Effector memory CD8-positive, alpha-beta T cell (primary cell): ENCODE data around the gene TMEM37.

ENCODE experiments used
- ATAC-seq: fragments of 150-1000 bp; cut with Tn5 transposase; replicated peaks from 2 replicates; pipeline ENCODE4 v1.10.0; 2021; ENCODE audit warnings: mild to moderate bottlenecking, moderate library complexity
- DNase-seq, 3 experiments: peaks; one replicate each; pipeline ENCODE4 v3.0.0; 2021
- H3K27ac Mint-ChIP-seq, 2 donors: one replicate each; pipeline ENCODE4 v1.8.0; 2022; ENCODE audit warnings: mild to moderate bottlenecking in 2 of 2, mixed read lengths in 2 of 2, moderate library complexity in 2 of 2
- H3K27me3 Mint-ChIP-seq, 2 donors: one replicate each; pipeline ENCODE4 v1.8.0; 2022; ENCODE audit warnings: mixed read lengths in 2 of 2
- H3K36me3 Mint-ChIP-seq: one replicate; pipeline ENCODE4 v1.8.0; 2022; ENCODE audit warnings: mild to moderate bottlenecking, moderate library complexity, mixed read lengths; ENCODE audit not compliant: insufficient read depth
- H3K4me1 Mint-ChIP-seq, 2 donors: one replicate each; pipeline ENCODE4 v1.8.0; 2022; ENCODE audit warnings: low read depth in 2 of 2, mixed read lengths in 2 of 2
- H3K4me3 Mint-ChIP-seq, 2 donors: one replicate each; pipeline ENCODE4 v1.8.0; 2022; ENCODE audit warnings: mild to moderate bottlenecking in 2 of 2, mixed read lengths in 2 of 2, moderate library complexity in 2 of 2
- H3K9me3 Mint-ChIP-seq, 2 donors: one replicate each; pipeline ENCODE4 v1.8.0; 2022; ENCODE audit warnings: mixed read lengths in 2 of 2

TMEM37 gene

DNA sequence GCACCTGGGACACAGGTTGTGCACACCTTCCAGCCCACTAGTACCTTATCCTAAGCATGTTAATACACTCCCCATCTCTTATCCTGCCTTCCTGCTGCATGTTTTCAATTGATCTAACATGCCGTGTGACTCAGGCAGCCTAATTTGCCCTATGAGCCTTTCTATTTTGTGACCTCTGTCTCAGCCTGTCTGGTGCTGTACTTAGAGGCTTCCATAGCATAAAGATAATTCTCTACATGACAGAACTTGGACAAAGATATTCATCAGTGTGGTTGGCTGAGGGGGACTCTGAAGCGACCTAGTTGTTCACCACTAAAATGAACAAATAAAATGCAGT is 8.6 kb upstream of the TMEM37 start:
- no peak for DNase-seq
- Mint-ChIP-seq H3K4me3 (no peak overlapping the region), H3K4me1 (no peaks in the 10 kb centered on the region), H3K27me3 (peaks cover 65 to 86% of the 10 kb centered on the region in 2 donors), H3K27ac (no peak overlapping the region), H3K36me3 (no peaks in the 10 kb centered on the region), H3K9me3 (no peaks in the 10 kb centered on the region)
- no peak for ATAC-seq

GRCh38 chr2:119423811-119424210 is 7.8 kb upstream of the TMEM37 start:
- H3K27me3 Mint-ChIP-seq, result peaks cover 67 to 90% of the 10 kb centered on the region in 2 donors
- H3K36me3 Mint-ChIP-seq, result no peaks in the 10 kb centered on the region
- no peaks in the 10 kb centered on the region for H3K4me1 Mint-ChIP-seq
- H3K4me3 Mint-ChIP-seq, result no peak overlapping the region
- H3K9me3 Mint-ChIP-seq, result no peaks in the 10 kb centered on the region
- DNase-seq, result no peak
- H3K27ac Mint-ChIP-seq, result no peak overlapping the region
- ATAC-seq, result no peak

DNA sequence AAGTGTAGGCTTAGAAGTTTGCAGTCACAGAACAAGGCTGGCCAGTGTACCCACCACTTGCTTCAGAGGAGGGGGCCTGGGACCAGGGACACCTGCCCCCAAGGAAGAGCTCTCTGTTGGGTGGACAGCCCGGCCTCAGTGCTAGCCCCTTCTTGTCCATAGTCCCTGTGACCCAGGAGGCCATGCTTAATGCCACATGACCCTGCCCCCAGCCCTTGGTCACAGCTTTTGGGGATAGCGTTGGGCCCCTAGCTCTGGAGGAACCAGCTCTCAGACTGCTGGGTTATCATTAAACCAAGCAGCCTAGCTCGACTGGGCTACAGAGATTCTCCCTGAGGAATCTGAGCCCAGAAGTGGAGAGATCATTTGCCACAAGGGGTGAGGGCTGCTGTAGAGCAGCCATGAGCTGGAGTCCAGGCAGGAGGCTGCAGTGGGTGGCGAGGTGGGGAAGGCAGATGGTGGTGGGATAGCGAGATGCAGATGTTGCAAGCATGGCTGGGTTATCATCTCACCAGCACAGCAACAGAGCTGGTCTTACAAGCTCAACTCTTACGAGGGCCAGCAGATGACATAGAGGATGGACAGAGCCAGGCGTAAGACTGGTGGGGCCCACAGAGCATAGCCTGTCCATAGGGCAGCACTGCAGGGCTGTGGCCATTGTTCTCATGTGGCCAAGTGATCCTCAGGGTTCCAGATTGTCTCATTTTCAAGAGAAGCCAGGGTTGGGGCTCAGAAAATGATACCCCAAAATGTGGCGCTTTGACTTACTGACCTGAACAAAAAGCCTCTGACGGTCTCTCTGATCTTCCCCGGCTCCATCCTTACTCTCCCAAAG is 7.2 kb upstream of the TMEM37 start:
- ATAC-seq, result no peak
- Mint-ChIP-seq H3K4me1 (no peaks in the 10 kb centered on the region), H3K36me3 (no peaks in the 10 kb centered on the region), H3K27ac (no peak overlapping the region), H3K9me3 (no peaks in the 10 kb centered on the region), H3K4me3 (no peak overlapping the region), H3K27me3 (peaks cover 67 to 94% of the 10 kb centered on the region in 2 donors)
- DNase-seq, result no peak

DNA sequence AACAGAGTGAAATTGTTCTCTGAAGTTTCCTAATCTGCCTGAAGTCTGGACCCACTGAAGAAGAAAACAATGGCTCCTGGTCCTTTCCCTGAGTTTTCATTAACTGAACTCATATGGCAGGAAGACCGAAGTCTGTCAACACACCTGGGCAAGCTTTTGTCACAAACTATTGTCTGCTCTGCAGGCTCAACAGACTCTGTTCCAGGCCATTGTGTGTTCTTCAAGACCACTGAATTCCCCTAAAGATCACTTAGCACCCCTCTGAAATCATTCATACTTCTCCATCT is 6.6 kb upstream of the TMEM37 start:
- Mint-ChIP-seq H3K4me3 (no peak overlapping the region), H3K9me3 (no peaks in the 10 kb centered on the region), H3K27me3 (peaks cover 67 to 94% of the 10 kb centered on the region in 2 donors), H3K27ac (no peak overlapping the region), H3K36me3 (no peaks in the 10 kb centered on the region), H3K4me1 (no peaks in the 10 kb centered on the region)
- ATAC-seq (no peak), DNase-seq (no peak)

- Mint-ChIP-seq H3K9me3 (no peaks in the 10 kb centered on the region), H3K4me1 (no peaks in the 10 kb centered on the region), H3K36me3 (no peaks in the 10 kb centered on the region), H3K27ac (no peak overlapping the region), H3K4me3 (no peak overlapping the region), H3K27me3 (peaks cover 72 to 94% of the 10 kb centered on the region in 2 donors)
- ATAC-seq (no peak), DNase-seq (no peak)
Observed at GRCh38 chr2:119425620-119426395, 5.8 kb upstream of the TMEM37 start.

GRCh38 chr2:119426396-119426675 is 5.3 kb upstream of the TMEM37 start:
- H3K9me3 Mint-ChIP-seq, result no peaks in the 10 kb centered on the region
- H3K4me3 Mint-ChIP-seq, result no peak overlapping the region
- ATAC-seq (no peak), DNase-seq (no peak)
- H3K27me3 Mint-ChIP-seq, result peaks cover 72 to 93% of the 10 kb centered on the region in 2 donors
- no peaks in the 10 kb centered on the region for H3K36me3 Mint-ChIP-seq
- H3K27ac Mint-ChIP-seq, result no peak overlapping the region
- no peaks in the 10 kb centered on the region for H3K4me1 Mint-ChIP-seq

- no peak for DNase-seq
- Mint-ChIP-seq H3K27me3 (peaks cover 68 to 92% of the 10 kb centered on the region in 2 donors), H3K9me3 (no peaks in the 10 kb centered on the region), H3K36me3 (no peaks in the 10 kb centered on the region), H3K4me1 (no peaks in the 10 kb centered on the region), H3K27ac (no peak overlapping the region), H3K4me3 (no peak overlapping the region)
- ATAC-seq, result no peak
Observed at GRCh38 chr2:119426801-119427395, 4.8 kb upstream of the TMEM37 start.

- Mint-ChIP-seq H3K27me3 (peaks cover 72 to 97% of the 10 kb centered on the region in 2 donors), H3K9me3 (no peaks in the 10 kb centered on the region)
- no peak for ATAC-seq
Observed at GRCh38 chr2:119427756-119428155, 3.9 kb upstream of the TMEM37 start.

GRCh38 chr2:119428488-119429224 is 3.0 kb upstream of the TMEM37 start:
- DNase-seq, result no peak
- Mint-ChIP-seq H3K36me3 (no peaks in the 10 kb centered on the region), H3K4me1 (peaks cover 0 to 3% of the 10 kb centered on the region in 2 donors), H3K9me3 (no peaks in the 10 kb centered on the region), H3K4me3 (no peak overlapping the region), H3K27me3 (peaks cover 76 to 97% of the 10 kb centered on the region in 2 donors), H3K27ac (no peak overlapping the region)
- no peak for ATAC-seq

More at GRCh38 chr2:119427756-119428155, 3.9 kb upstream of the TMEM37 start:
- no peak overlapping the region for H3K27ac Mint-ChIP-seq
- H3K4me1 Mint-ChIP-seq, result peaks cover 0 to 3% of the 10 kb centered on the region in 2 donors
- DNase-seq, result no peak
- no peaks in the 10 kb centered on the region for H3K36me3 Mint-ChIP-seq
- H3K4me3 Mint-ChIP-seq, result no peak overlapping the region

GRCh38 chr2:119429225-119429981 is 2.3 kb upstream of the TMEM37 start:
- Mint-ChIP-seq H3K4me1 (peaks cover 0 to 3% of the 10 kb centered on the region in 2 donors), H3K9me3 (no peaks in the 10 kb centered on the region), H3K27me3 (peaks cover 75 to 97% of the 10 kb centered on the region in 2 donors), H3K4me3 (no peak overlapping the region), H3K36me3 (no peaks in the 10 kb centered on the region), H3K27ac (no peak overlapping the region)
- no peak for DNase-seq
- no peak for ATAC-seq

DNA sequence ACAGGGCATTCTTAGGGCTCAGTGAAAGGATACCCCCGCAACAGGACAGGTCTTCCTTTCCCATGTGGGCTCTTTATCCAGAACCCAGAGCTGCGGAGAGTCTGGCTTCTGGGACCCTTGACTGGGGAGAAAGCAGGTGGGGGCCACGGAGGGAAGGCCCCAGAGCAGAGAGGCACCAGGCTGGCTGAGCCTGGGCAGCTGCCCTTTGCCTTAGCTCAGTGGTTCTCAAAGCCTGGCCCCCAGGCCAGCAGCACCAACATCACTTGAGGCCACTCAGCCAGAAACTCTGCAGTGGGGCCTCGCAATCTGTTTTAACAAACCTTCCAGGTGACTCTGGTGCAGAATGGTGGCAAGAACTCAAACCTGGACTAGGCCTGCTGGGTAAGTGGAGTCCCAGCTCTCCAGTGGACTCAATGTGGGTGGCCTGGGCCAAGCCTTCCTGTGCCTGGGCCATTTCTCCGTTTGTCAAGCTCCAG is 1.6 kb upstream of the TMEM37 start:
- peaks cover 0 to 3% of the 10 kb centered on the region in 2 donors for H3K4me1 Mint-ChIP-seq
- no peak overlapping the region for H3K4me3 Mint-ChIP-seq
- H3K27me3 Mint-ChIP-seq, result peaks cover 72 to 97% of the 10 kb centered on the region in 2 donors
- H3K9me3 Mint-ChIP-seq, result no peaks in the 10 kb centered on the region
- no peak overlapping the region for H3K27ac Mint-ChIP-seq
- no peak for DNase-seq
- H3K36me3 Mint-ChIP-seq, result no peaks in the 10 kb centered on the region
- no peak for ATAC-seq

GRCh38 chr2:119431976-119432850 is 559 bp downstream of the TMEM37 start:
- peaks cover 66 to 97% of the 10 kb centered on the region in 2 donors for H3K27me3 Mint-ChIP-seq

More at GRCh38 chr2:119431976-119432850, 559 bp downstream of the TMEM37 start:
- no peak for ATAC-seq
- H3K4me1 Mint-ChIP-seq, result peaks cover 0 to 3% of the 10 kb centered on the region in 2 donors
- DNase-seq, result no peak
- no peaks in the 10 kb centered on the region for H3K36me3 Mint-ChIP-seq
- peak overlapping the region in 1 of 2 donors; percentile 48 for H3K4me3 Mint-ChIP-seq
- H3K9me3 Mint-ChIP-seq, result no peaks in the 10 kb centered on the region
- H3K27ac Mint-ChIP-seq, result no peak overlapping the region
